GM21423 (cell line): Measurements from ENCODE around the gene ZNF268.

Experiments used
- ATAC-seq: cut with Tn5 transposase; IDR thresholded peaks from one replicate; pipeline ENCODE4 v1.9.1; 2021; ENCODE audit warnings: mild to moderate bottlenecking, moderate library complexity; ENCODE audit not compliant: unreplicated experiment

The ZNF268 gene

DNA sequence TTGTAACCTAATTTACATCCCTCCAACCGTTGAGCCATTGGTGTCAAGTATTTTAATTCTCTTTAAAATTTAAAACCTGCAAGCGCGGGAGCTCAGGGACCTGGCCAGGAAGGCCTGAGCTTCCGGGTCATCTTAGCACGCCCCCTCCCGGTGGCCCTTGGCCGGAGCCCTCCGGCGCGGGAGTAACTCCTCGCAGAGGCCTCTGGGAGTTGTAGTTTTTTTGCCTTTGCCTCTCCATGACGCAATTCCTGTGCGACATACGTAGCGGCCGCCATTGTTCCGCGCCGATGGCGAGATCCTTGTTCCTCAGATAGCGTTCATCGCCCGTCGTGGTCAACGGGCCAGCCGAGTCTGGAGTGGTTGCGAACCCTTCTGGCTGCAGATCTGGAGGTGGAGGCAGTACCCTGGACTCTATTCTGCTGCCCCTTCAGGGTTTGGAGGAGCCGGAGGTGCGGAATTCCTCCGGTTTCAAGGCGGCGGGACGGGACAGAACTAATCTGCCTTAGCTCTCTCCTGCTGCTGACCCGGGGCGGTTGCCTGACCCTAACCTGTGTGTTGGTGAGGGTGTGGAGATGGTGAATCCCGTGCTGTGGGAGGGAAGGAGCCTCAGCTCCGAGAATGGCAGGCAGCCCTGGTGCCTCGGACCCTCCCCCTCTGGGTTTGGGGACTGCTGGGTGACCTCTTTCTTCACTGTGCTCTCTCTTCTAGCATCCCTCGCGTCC is at the start of gene ZNF268:
Gene ZNF268, plus strand, starts transcription at position 258 of the 722 bp plus-strand sequence. CDS start 503 bp downstream, outside the sequence.
- ATAC-seq = peak; percentile 97

- ATAC-seq = no peak
Observed at GRCh38 chr12:133135747-133136146, 45.5 kb upstream of the ZNF268 start.

GRCh38 chr12:133145981-133146380 is 35.3 kb upstream of the ZNF268 start:
- ATAC-seq = no peak

DNA sequence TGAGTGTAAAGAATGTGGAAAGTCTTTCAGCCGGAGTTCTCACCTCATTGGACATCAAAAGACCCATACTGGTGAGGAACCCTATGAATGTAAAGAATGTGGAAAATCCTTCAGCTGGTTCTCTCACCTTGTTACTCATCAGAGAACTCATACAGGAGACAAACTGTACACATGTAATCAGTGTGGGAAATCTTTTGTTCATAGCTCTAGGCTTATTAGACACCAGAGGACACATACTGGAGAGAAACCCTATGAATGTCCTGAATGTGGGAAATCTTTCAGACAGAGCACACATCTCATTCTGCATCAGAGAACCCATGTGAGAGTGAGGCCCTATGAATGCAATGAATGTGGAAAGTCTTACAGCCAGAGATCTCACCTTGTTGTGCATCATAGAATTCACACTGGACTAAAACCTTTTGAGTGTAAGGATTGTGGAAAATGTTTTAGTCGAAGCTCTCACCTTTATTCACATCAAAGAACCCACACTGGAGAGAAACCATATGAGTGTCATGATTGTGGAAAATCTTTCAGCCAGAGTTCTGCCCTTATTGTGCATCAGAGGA is 25.1 kb upstream of the ZNF268 start:
- ATAC-seq = no peak

DNA sequence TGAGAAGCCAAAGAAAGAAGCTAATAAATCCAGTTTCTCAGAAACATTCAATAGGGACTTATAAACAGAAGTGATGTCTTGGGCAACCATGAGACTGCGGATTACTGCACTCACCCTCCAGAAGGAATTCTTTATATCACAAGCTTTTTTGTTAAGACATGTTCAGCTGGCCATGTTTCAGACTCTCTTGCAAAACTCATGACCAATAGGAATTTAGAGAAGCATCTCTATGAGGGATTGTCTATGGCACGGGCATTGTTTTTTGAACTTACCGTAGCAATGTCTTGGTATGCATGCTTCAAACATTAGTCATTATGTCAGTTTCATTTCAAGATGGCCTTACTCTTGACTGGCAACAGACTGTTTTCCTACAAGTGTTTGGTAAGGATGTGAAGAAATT is 15.5 kb upstream of the ZNF268 start:
- no peak for ATAC-seq

GRCh38 chr12:133172491-133172890 is 8.8 kb upstream of the ZNF268 start:
- ATAC-seq = no peak

GRCh38 chr12:133174901-133175300 is 6.4 kb upstream of the ZNF268 start:
- ATAC-seq = no peak

DNA sequence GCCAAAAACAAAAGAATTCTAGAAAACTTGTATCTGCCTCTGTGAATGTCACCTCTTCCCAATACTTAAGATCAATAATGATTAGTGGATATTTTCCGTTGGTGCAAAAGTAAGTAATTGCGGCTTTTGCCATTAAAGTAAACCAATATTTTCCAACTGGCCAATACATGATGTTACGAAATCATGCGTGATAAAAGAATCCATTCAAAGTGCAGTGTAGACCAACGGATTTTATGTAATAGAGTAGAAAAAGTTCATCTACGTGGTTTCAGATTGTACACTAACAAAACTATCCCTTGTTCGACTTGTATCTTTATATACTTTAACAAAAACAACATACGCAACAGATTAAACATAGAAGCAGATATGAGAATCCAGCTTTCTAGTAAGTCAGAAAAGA is 626 bp upstream of the ZNF268 start:
- ATAC-seq = no peak

- ATAC-seq = no peak
Observed at GRCh38 chr12:133190176-133190575, 8.9 kb downstream of the ZNF268 start.

GRCh38 chr12:133192847-133193246 is 11.6 kb downstream of the ZNF268 start:
- no peak for ATAC-seq

GRCh38 chr12:133201888-133202287 is 20.6 kb downstream of the ZNF268 start:
- no peak for ATAC-seq

- ATAC-seq = no peak
Observed at GRCh38 chr12:133202493-133203343, 21.4 kb downstream of the ZNF268 start.

DNA sequence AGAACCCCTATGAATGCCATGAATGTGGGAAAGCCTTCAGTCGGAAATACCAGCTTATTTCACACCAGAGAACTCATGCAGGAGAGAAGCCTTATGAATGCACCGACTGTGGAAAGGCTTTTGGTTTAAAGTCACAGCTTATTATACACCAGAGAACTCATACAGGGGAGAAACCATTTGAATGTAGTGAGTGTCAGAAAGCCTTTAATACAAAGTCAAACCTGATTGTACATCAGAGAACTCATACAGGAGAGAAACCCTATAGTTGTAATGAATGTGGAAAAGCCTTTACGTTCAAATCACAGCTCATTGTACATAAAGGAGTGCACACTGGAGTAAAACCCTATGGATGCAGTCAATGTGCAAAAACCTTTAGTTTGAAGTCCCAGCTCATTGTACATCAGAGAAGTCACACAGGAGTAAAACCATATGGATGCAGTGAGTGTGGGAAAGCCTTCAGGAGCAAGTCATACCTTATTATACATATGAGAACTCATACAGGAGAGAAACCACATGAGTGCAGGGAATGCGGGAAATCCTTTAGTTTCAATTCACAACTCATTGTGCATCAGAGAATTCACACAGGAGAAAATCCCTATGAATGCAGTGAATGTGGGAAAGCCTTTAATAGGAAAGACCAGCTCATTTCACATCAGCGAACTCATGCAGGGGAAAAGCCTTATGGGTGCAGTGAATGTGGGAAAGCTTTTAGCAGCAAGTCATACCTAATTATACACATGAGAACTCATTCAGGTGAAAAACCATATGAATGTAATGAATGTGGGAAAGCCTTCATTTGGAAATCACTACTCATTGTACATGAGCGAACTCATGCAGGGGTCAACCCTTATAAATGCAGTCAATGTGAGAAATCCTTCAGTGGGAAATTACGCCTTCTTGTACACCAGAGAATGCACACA is 22.3 kb downstream of the ZNF268 start:
- ATAC-seq = no peak

GRCh38 chr12:133204264-133204603 is 22.9 kb downstream of the ZNF268 start:
- ATAC-seq = no peak

DNA sequence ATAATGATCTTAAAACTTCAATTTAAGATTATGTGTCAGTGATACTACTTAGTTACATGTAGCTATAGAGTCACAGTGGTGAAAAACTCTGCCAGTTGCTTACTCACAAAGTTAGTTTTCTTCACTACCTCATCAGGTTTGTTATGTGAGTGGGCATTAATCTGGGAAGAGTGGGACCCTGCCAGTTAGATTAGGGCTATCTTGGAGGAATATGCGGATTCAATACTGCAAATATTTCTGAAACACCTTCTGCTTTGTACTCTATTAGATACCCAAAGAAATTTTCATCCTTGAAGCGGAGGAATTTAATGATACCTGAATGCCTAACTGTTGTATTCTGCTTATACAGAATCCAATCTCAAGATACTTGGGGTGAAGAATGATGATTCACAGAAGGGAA is 25.1 kb downstream of the ZNF268 start:
- ATAC-seq = no peak

GRCh38 chr12:133215724-133216123 is 34.4 kb downstream of the ZNF268 start:
- no peak for ATAC-seq

DNA sequence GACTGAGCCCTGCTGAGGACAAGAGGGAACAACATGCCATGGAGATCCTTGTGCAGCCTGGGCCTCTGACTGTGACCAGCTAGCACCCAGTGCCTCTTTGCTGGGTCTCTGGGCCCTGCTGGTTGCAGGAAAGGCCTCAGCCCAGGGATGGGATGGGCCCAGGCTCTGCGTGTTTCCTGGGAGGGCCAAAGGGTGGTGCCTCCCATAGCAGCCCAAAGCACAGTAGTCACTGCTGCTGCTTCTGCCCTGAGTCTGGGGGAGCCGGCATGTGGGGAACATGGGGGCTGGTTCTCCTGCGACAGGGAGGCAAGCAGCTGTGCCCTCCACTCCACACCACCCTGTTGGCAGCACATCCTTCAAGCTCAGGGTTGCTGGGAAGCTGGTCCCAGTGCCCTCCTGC is 35.9 kb downstream of the ZNF268 start:
- no peak for ATAC-seq

- no peak for ATAC-seq
Observed at GRCh38 chr12:133220521-133220920, 39.2 kb downstream of the ZNF268 start.

DNA sequence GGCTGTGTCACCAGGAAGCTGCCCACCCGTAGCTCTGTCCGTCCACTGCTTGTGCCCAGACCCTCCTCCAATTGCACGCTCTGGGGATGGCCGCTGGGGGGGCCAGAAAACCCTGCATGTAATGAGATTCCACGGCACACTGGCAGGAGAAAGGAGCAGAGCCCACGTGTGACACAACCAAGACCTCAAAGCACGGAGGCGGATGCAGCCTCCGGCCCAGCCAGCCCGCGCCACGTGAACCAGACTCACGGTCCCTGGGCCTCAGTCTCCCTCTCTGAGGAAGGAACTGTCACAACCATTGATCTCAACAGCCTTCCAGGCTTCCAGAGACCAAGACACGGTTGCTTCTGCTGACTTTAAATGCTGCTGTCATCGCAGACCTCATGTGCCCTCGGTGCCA is 39.9 kb downstream of the ZNF268 start:
- ATAC-seq = no peak

GRCh38 chr12:133222211-133222610 is 40.9 kb downstream of the ZNF268 start:
- no peak for ATAC-seq

DNA sequence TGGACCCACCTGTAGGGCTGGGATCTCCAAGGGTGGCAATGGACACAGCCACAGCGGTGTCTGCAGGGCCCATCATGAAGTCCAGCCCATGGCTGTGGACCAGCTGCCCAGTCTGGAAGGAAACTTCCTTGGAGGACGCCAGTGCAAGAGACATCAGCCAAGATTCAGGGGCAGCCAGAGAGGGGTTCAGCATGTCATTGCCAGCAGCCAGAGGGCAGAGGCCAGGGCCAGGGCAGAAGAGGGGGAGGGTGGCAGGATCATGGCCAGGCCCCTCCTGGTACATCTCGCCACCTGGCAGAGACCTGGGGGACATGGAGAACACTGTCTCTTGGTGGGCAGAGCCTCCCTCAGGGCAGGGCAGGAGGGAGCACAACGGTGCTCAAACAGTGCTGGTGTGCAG is 44.2 kb downstream of the ZNF268 start:
- no peak for ATAC-seq
